ENCODE data around the gene ADH1B. TPM values are rescaled to one million over a fixed set of nuclear protein-coding genes. Genes with fewer than 3 reads are reported as not detected.

ADH1B gene
- polyA plus RNA-seq, 1 donor from 2014 or later, result not detected

DNA sequence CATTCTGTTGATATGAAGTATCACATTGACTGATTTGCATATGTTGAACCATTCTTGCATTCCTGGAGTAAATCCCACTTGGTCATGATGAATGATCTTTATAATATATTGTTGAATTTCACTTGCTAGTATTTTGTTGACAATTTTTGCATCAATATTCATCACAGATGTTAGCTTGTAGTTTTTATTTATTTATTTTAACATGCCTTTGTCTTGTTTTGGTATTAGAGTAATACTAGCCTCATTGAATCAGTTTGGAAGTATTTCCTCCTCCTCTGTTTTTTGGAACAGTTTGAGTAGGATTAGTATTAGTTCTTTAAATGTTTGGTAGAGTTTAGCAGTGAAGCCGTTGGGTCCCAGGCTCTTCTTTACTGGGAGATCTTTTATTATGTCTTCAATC is 45.3 kb upstream of the ADH1B start:
- H3F3A ChIP-seq (ENCODE audit: insufficient read depth, low read length, poor library complexity, severe bottlenecking), result no peaks in the 10 kb centered on the region
- H3K27me3 ChIP-seq (ENCODE audit: insufficient read depth, low read depth, low read length), result no peaks in the 10 kb centered on the region
- H2AFZ ChIP-seq (ENCODE audit: low read depth, low read length), result no peak overlapping the region
- no peaks in the 10 kb centered on the region for H3K9me3 ChIP-seq (ENCODE audit: low read length)
- H3K4me3 ChIP-seq (ENCODE audit: low read length), result no peak overlapping the region
- no peak overlapping the region for H3K9ac ChIP-seq (ENCODE audit: low read length)
- H3K9me2 ChIP-seq (ENCODE audit: insufficient read depth, low read length), result no peaks in the 10 kb centered on the region
- no peak overlapping the region for H3K4me2 ChIP-seq (ENCODE audit: low read length)
- H3K79me2 ChIP-seq (replicated peaks; ENCODE audit: insufficient read depth, low read length), result no peaks in the 10 kb centered on the region
- TF ChIP-seq RAD21 (conservative IDR thresholded peaks at IDR 0.05) (no peak), CTCF (IDR thresholded peaks at IDR 0.05; ENCODE audit: poor library complexity, severe bottlenecking) (no peak), POLR2AphosphoS5 (IDR thresholded peaks at IDR 0.05) (no peak), SMC3 (conservative IDR thresholded peaks at IDR 0.05; ENCODE audit: poor library complexity) (no peak), EP300 (conservative IDR thresholded peaks at IDR 0.05; ENCODE audit: poor library complexity, severe bottlenecking) (no peak), EZH2 (IDR thresholded peaks at IDR 0.05; ENCODE audit: borderline replicate concordance, insufficient read depth, low read length, poor library complexity, severe bottlenecking) (no peak)
- no peaks in the 10 kb centered on the region for H3K36me3 ChIP-seq (ENCODE audit: insufficient read depth, low read length)
- no peaks in the 10 kb centered on the region for H4K20me1 ChIP-seq (ENCODE audit: insufficient read depth)
- no peak overlapping the region for H3K27ac ChIP-seq (ENCODE audit: low read length)

DNA sequence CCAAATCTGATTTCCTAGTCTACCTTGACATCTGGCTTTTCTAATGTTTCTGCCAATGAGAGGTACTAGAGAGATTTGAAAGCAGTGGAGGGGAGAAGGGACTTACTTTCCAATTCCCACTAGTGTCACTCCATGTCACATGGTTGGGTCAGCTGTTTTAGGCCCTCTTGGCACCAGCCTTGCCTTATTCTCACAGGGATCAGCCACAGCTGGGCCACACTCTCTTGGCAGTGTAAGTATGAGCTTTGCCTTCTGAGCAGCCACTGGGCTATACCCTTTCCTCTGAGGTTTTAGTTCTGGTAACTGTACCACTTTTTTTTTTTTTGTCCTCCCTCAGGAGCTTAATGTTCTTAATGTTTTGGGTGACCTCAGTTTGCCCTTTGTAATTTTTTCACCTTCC is 41.6 kb upstream of the ADH1B start:
- Histone ChIP-seq H3F3A (ENCODE audit: insufficient read depth, low read length, poor library complexity, severe bottlenecking) (no peaks in the 10 kb centered on the region), H3K4me3 (ENCODE audit: low read length) (no peak overlapping the region), H3K9me2 (ENCODE audit: insufficient read depth, low read length) (no peaks in the 10 kb centered on the region), H2AFZ (ENCODE audit: low read depth, low read length) (no peak overlapping the region), H3K4me2 (ENCODE audit: low read length) (no peak overlapping the region), H3K36me3 (ENCODE audit: insufficient read depth, low read length) (no peaks in the 10 kb centered on the region), H3K79me2 (replicated peaks; ENCODE audit: insufficient read depth, low read length) (no peaks in the 10 kb centered on the region), H4K20me1 (ENCODE audit: insufficient read depth) (no peaks in the 10 kb centered on the region), H3K9ac (ENCODE audit: low read length) (no peak overlapping the region), H3K9me3 (ENCODE audit: low read length) (no peaks in the 10 kb centered on the region), H3K27ac (ENCODE audit: low read length) (no peak overlapping the region), H3K27me3 (ENCODE audit: insufficient read depth, low read depth, low read length) (no peaks in the 10 kb centered on the region)
- TF ChIP-seq MXI1 (conservative IDR thresholded peaks at IDR 0.05; ENCODE audit: poor library complexity, severe bottlenecking), result no peak
- no peak for TF ChIP-seq SMC3 (conservative IDR thresholded peaks at IDR 0.05; ENCODE audit: poor library complexity)
- no peak for TF ChIP-seq EZH2 (IDR thresholded peaks at IDR 0.05; ENCODE audit: borderline replicate concordance, insufficient read depth, low read length, poor library complexity, severe bottlenecking)

DNA sequence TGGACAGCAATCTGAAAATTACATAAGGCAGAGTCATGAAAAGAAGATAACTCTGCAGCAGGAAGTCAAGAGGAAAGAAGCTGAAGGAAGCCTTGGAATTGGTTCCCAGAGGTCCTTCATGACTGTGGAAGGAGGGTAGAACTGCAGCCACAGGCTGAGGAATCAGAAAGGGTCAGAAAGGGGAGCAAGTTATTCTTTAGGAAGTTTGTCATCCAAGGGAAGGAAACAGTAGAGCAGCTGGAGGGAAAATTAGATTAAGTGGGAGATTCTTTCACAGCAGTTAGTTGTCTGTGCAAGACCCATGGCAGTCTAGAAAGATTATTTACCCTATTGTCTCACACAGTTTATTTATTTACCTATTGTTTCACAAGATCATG is 40.7 kb upstream of the ADH1B start:
- Histone ChIP-seq H3K9me2 (ENCODE audit: insufficient read depth, low read length) (no peaks in the 10 kb centered on the region), H4K20me1 (ENCODE audit: insufficient read depth) (no peaks in the 10 kb centered on the region), H3F3A (ENCODE audit: insufficient read depth, low read length, poor library complexity, severe bottlenecking) (no peaks in the 10 kb centered on the region), H3K9ac (ENCODE audit: low read length) (no peak overlapping the region), H3K36me3 (ENCODE audit: insufficient read depth, low read length) (no peaks in the 10 kb centered on the region), H3K27me3 (ENCODE audit: insufficient read depth, low read depth, low read length) (no peaks in the 10 kb centered on the region), H3K79me2 (replicated peaks; ENCODE audit: insufficient read depth, low read length) (no peaks in the 10 kb centered on the region), H3K9me3 (ENCODE audit: low read length) (no peaks in the 10 kb centered on the region), H3K4me2 (ENCODE audit: low read length) (no peak overlapping the region), H3K27ac (ENCODE audit: low read length) (no peak overlapping the region), H2AFZ (ENCODE audit: low read depth, low read length) (no peak overlapping the region), H3K4me3 (ENCODE audit: low read length) (no peak overlapping the region)
- TF ChIP-seq CTCF (IDR thresholded peaks at IDR 0.05; ENCODE audit: poor library complexity, severe bottlenecking), result no peak
